HG03469 (cell line): ENCODE data around the gene NUP205.
"Not testable (repeated sequence)": the region's sequence is repeated elsewhere in the genome, so short reads cannot be mapped to it uniquely, and the experiment has no call there.

ENCODE experiments used
- ATAC-seq: cut with Tn5 transposase; IDR thresholded peaks from one replicate; pipeline ENCODE4 v1.9.1; 2021; ENCODE audit warnings: mild to moderate bottlenecking, moderate library complexity, moderate number of reproducible peaks; ENCODE audit not compliant: unreplicated experiment

The NUP205 gene

DNA sequence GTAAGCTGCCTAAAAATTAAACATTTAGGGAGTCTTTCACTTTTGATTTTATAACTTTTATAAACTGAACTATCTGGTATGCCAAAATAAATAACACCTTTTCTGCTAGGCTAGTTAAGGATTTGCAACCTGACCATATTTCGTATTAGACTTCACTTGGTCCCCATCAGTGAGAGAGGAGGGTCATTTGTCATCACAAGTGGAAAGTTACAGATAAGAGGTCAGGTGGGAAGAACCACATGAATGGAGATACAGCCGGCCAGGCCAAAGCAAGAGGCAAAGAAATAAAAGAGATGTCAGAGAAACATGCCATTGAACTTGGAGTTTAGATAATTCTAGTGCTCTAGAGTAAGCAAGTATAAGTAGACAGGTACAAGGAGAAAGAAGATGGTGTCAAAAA is 60.1 kb downstream of the NUP205 start:
- ATAC-seq = no peak

DNA sequence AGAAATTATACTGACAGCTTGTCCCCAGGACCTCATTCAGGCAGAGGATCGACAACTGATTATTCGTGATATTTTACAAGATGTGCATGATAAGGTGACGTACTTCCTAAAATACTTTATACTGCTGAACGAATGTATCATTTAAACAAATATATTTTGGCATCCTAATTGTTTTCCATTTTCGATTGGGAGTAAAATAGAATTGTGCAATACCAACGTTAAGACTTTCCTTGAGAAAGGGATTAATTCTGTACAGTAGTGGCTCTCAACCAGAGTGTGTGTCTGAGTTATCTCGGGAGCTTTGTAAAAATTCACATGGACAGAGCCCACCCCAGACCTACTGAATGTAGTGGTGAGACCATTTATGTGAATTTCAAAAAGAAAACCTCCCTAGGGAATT is 60.8 kb downstream of the NUP205 start:
- no peak for ATAC-seq

GRCh38 chr7:135620447-135620846 is 62.7 kb downstream of the NUP205 start:
- ATAC-seq = no peak

- no peak for ATAC-seq
Measured at GRCh38 chr7:135620980-135621850, 63.5 kb downstream of the NUP205 start.

DNA sequence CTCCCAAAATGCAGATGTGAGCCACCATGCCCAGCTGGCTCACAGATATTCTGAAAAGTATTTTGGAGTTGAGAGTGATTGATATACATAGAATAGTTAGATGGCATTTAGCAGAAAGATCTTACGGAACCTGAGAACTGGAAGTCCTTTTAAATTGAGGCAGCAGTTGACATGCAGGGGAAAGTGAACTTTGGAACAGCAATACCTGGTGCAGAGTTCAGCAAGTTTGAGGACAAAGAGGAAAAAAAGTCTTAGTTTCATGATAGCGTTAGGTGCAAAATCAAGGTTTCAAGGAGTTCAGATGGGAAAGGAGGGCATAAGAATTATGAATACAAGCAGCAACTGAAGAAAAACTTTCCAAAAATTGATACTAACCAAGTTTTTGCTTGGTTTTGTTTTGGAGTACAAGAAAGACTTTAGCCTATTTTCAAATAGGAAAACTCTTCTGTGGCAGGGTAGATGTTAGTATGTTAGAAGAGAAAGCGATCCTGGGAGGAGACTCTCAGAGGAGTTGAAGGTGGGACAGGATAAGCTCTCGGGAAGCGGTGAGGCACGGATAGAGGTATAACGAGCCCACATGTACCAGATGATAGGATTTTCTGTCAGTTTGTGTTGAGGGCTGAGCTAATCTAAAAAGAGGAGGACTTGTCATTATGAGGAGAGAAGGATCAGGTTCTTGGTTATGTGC is 76.6 kb downstream of the NUP205 start:
- no peak for ATAC-seq

GRCh38 chr7:135639690-135640089 is 82.0 kb downstream of the NUP205 start:
- not testable (repeated sequence) for ATAC-seq

DNA sequence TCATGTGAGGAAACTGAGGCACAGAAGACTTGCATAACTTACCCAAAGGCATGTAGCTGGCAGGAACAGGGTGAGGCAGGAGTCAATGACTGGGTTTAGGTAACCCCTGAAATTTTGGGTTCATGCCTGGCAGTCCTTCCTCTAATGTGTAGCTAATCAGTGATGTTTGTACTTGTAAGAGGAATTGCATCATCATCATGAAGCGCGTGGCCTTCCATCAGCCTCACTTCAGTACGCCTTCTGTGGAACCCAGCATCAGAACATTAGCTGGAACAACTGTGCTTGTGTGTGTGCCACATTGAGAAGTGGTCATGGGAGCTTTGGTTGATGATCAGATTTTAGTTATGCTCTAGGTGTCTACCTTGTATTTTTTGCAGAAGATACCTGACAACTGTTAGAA is 86.4 kb downstream of the NUP205 start:
- no peak for ATAC-seq

- ATAC-seq = no peak
Measured at GRCh38 chr7:135644729-135645128, 87.0 kb downstream of the NUP205 start.

DNA sequence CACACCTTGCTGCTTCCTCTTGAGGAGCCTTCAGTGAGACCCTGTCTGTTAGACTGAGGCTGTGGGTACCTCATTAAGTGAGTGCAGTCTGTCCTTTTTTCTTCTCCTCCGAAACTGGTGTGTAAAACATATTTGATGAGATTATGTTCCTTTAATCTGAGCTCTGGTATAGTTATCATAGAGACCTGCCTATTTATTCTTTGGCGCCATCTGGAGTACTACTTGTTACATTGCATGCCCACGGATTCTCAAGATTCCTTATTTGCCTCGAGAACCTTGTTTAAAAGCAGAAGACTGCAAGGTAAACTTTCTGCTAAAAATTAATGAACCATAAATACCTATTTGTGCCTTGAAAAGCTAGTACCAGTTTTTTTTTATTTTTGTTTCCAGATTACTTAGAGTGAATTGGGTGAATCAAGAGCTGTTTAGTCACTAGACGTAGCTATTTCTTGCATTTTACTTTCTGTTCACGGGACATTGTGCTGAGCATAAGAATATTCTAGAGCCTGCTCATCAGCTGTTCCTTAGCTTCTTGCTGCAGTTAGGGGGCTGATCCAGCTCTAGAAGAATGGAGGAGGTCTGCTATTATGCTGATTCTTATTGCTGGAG is 87.7 kb downstream of the NUP205 start:
- no peak for ATAC-seq

DNA sequence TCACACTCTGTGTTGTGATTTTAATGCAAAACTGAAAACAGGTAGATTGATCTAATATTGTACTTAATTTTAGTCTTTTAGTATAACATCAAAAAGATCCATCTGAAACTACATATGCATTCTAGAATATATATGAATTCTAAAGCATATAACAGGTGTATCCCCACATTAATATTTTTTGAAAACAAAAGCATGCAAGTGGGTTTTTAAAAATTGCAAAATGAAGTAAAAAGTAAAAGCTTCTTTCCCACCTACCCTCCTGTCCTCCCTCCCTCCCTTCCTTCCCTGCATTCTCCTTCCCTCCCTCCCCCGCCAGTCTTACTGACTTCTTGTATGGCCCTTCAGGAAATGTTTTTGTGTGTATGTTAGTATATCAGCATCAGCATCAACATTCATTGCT is 90.0 kb downstream of the NUP205 start:
- no peak for ATAC-seq

GRCh38 chr7:135648235-135648634 is 90.5 kb downstream of the NUP205 start:
- ATAC-seq = no peak

- no peak for ATAC-seq
Measured at GRCh38 chr7:135650831-135651573, 93.3 kb downstream of the NUP205 start.

GRCh38 chr7:135653340-135654080 is 95.8 kb downstream of the NUP205 start:
- no peak for ATAC-seq

GRCh38 chr7:135658564-135658963 is 100.8 kb downstream of the NUP205 start:
- ATAC-seq = no peak

- no peak for ATAC-seq
Measured at GRCh38 chr7:135659159-135659846, 101.6 kb downstream of the NUP205 start.

- ATAC-seq = peak; percentile 6
Measured at GRCh38 chr7:135661311-135662122, 103.8 kb downstream of the NUP205 start.

DNA sequence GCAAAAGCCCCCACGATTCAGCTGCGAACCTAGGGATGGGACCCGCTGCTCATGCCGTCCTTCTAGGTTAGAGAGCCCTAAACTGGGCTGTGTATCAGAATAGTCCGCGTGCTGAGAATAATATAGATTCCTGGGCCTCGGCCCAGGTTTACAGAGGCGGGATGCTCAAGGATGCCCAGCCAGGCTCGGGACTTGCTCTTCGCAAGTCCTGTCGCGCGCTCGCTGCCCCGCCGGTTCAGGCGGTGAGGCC is 104.3 kb downstream of the NUP205 start:
- ATAC-seq = no peak

DNA sequence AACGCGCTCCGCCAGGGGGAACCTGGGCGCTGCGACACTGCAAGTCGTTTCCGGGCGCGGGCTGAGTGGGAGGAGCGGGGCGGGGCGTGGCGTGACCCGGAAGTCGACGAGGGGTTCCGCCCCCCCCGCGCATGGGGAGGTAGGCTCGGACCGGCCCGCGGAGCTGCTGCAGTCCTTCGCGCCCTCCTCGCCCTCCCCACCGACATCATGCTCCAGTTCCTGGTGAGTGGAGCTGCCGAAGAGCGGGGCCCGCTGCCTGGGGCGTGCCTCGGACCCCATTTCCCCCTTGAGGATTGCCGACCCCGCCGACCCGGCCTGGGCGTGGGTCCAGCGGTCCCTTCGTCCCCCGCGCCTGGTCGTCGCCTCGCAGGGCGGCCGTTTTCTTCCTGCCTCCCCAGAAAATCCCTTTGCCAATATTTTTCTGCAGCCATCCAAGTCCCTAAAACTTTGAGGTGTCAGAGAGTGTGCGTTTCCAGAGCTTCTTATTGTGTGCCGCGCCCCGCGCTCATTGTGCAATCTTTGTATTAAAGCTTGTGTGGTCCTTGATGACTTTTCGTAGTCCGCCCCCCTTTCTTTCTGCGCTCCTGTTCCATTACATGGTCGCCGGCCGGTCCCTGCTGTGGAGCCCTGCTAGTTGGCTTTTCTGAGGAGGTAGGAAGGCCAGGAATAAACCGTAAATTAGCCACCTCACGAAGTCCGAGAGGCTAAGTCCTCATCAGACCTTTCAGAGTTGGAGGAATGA is 104.8 kb downstream of the NUP205 start, which contains the start of gene STMP1:
Gene STMP1 (plus strand): TSS at position 142 of the 742 bp plus-strand sequence.
- ATAC-seq = peak; percentile 80
